Measurements from ENCODE around the gene TNFSF9.

GRCh38 chr19:6509118-6509971 is 21.5 kb upstream of the TNFSF9 start:
- TF ChIP-seq, protein P1, sequence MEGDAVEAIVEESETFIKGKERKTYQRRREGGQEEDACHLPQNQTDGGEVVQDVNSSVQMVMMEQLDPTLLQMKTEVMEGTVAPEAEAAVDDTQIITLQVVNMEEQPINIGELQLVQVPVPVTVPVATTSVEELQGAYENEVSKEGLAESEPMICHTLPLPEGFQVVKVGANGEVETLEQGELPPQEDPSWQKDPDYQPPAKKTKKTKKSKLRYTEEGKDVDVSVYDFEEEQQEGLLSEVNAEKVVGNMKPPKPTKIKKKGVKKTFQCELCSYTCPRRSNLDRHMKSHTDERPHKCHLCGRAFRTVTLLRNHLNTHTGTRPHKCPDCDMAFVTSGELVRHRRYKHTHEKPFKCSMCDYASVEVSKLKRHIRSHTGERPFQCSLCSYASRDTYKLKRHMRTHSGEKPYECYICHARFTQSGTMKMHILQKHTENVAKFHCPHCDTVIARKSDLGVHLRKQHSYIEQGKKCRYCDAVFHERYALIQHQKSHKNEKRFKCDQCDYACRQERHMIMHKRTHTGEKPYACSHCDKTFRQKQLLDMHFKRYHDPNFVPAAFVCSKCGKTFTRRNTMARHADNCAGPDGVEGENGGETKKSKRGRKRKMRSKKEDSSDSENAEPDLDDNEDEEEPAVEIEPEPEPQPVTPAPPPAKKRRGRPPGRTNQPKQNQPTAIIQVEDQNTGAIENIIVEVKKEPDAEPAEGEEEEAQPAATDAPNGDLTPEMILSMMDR (IDR thresholded peaks at IDR 0.05): no peak
- no peak for TF ChIP-seq POLR2A (IDR thresholded peaks at IDR 0.05)

Measured in heart left ventricle (tissue), 13 donors.